IMR-90 (cell line): ENCODE measurements around the gene NSUN7. TPM values are rescaled to one million over a fixed set of nuclear protein-coding genes. Genes with fewer than 3 reads are reported as not detected.

Experiments used
- ATAC-seq: fragments of 200-7000 bp; cut with Tn5 transposase; 2 replicates; pipeline ENCODE4 v1.9.1; 2020; ENCODE audit warnings: low read depth, mild to moderate bottlenecking, moderate library complexity
- BruUV-seq: library from RNA; stranded (reverse); fragments of 400-500 nt; replicated peaks from 2 replicates; lab custom pipeline; 2021; lab: Mats Ljungman, UMichigan
- CTCF ChIA-PET: fragments of 300-600 bp; formaldehyde crosslinking; extraction: SDS; loops from one replicate; lab custom pipeline; 2021; ENCODE audit warnings: antibody characterized with exemption; lab: Yijun Ruan, JAX
- POLR2A ChIA-PET: fragments of 300-600 bp; sonication (Branson Sonifier 250); formaldehyde crosslinking; loops from one replicate; lab custom pipeline; 2022; ENCODE audit warnings: antibody characterized with exemption; ENCODE audit not compliant: unreplicated experiment; lab: Charles Lee
- DNase-seq: peaks from one replicate; pipeline ENCODE4 v3.0.0; 2013
- H2AFZ ChIP-seq: replicated peaks from 2 replicates; pipeline ENCODE3; 2013; ENCODE audit warnings: low read length, mild to moderate bottlenecking; ENCODE audit not compliant: poor library complexity
- H2AK5ac ChIP-seq: 2 replicates; pipeline ENCODE4 v1.6.1; 2013; ENCODE audit warnings: low read depth, low read length, inconsistent platforms
- H2AK9ac ChIP-seq: replicated peaks from 2 replicates; pipeline ENCODE3; 2013; ENCODE audit warnings: mild to moderate bottlenecking, low read depth, low read length, moderate library complexity; ENCODE audit not compliant: poor library complexity
- H2BK120ac ChIP-seq: 2 replicates; pipeline ENCODE4 v1.6.1; 2013; ENCODE audit warnings: low read depth, low read length, inconsistent platforms
- H2BK15ac ChIP-seq: 3 replicates; pipeline ENCODE4 v1.6.1; 2013; ENCODE audit warnings: low read depth, low read length, inconsistent platforms
- H2BK20ac ChIP-seq: 2 replicates; pipeline ENCODE4 v1.6.1; 2013; ENCODE audit warnings: low read depth, mild to moderate bottlenecking, inconsistent platforms, low read length, moderate library complexity
- H2BK5ac ChIP-seq: 2 replicates; pipeline ENCODE4 v1.6.1; 2013; ENCODE audit warnings: mild to moderate bottlenecking, low read depth, low read length, inconsistent platforms; ENCODE audit not compliant: poor library complexity, severe bottlenecking
- H3K14ac ChIP-seq: replicated peaks from 2 replicates; pipeline ENCODE4 v1.6.1; 2013; ENCODE audit warnings: low read depth, low read length, inconsistent platforms
- H3K18ac ChIP-seq: 2 replicates; pipeline ENCODE4 v1.6.1; 2013; ENCODE audit warnings: low read depth, low read length, control low read depth
- H3K23ac ChIP-seq: 2 replicates; pipeline ENCODE4 v1.6.1; 2013; ENCODE audit warnings: low read depth, low read length, inconsistent platforms
- H3K27ac ChIP-seq: 2 replicates; pipeline ENCODE4 v1.5.1; 2013; ENCODE audit warnings: mild to moderate bottlenecking, control low read depth, low read length; ENCODE audit not compliant: insufficient read depth
- H3K27me3 ChIP-seq: 2 replicates; pipeline ENCODE4 v1.6.1; 2013; ENCODE audit warnings: low read length; ENCODE audit not compliant: control insufficient read depth, insufficient read depth
- H3K36me3 ChIP-seq: 2 replicates; pipeline ENCODE4 v1.6.1; 2013; ENCODE audit warnings: low read length, mixed read lengths; ENCODE audit not compliant: control insufficient read depth, insufficient read depth
- H3K4ac ChIP-seq: 2 replicates; pipeline ENCODE4 v1.6.1; 2013; ENCODE audit warnings: low read depth, low read length, inconsistent platforms
- H3K4me1 ChIP-seq: 2 replicates; pipeline ENCODE4 v1.6.1; 2013; ENCODE audit warnings: low read length, mixed read lengths; ENCODE audit not compliant: control insufficient read depth, insufficient read depth
- H3K4me2 ChIP-seq: 2 replicates; pipeline ENCODE4 v1.6.1; 2013; ENCODE audit warnings: low read depth, mild to moderate bottlenecking, control low read depth, low read length, moderate library complexity
- H3K4me3 ChIP-seq: 2 replicates; pipeline ENCODE4 v1.5.1; 2013; ENCODE audit warnings: low read depth, mild to moderate bottlenecking, control low read depth, low read length, moderate library complexity; ENCODE audit not compliant: insufficient read depth
- H3K56ac ChIP-seq: 2 replicates; pipeline ENCODE4 v1.6.1; 2013; ENCODE audit warnings: low read length, inconsistent platforms; ENCODE audit not compliant: insufficient read depth; ENCODE audit errors: extremely low read depth
- H3K79me1 ChIP-seq, 2 experiments: 2 replicates each; pipeline ENCODE4 v1.6.1; 2013; ENCODE audit warnings: low read length in 2 of 2, inconsistent platforms in 1 of 2, low read depth in 1 of 2
- H3K9ac ChIP-seq: 2 replicates; pipeline ENCODE4 v1.6.1; 2013; ENCODE audit warnings: low read depth, low read length, control low read depth
- H3K9me1 ChIP-seq: 2 replicates; pipeline ENCODE4 v1.6.1; 2013; ENCODE audit warnings: low read length, inconsistent platforms; ENCODE audit not compliant: insufficient read depth
- H3K9me3 ChIP-seq: 2 replicates; pipeline ENCODE4 v1.6.1; 2013; ENCODE audit warnings: low read length; ENCODE audit not compliant: control insufficient read depth, insufficient read depth
- H4K20me1 ChIP-seq: 2 replicates; pipeline ENCODE4 v1.6.1; 2013; ENCODE audit warnings: low read length, inconsistent platforms; ENCODE audit not compliant: insufficient read depth
- H4K5ac ChIP-seq: 2 replicates; pipeline ENCODE4 v1.6.1; 2013; ENCODE audit warnings: mild to moderate bottlenecking, low read depth, low read length, control low read depth
- H4K8ac ChIP-seq, 2 experiments: 2 replicates each; pipeline ENCODE4 v1.6.1; 2013; ENCODE audit warnings: low read depth in 2 of 2, low read length in 2 of 2, control low read depth in 1 of 2, inconsistent platforms in 1 of 2
- H4K91ac ChIP-seq: 2 replicates; pipeline ENCODE4 v1.6.1; 2013; ENCODE audit warnings: low read depth, low read length, inconsistent platforms; ENCODE audit not compliant: insufficient read depth
- BHLHE40 ChIP-seq: fragments of 150-350 bp; IDR thresholded peaks from 2 replicates; pipeline ENCODE4 v1.6.1; 2016; ENCODE audit warnings: mild to moderate bottlenecking, low read depth, low read length
- CEBPB ChIP-seq: IDR thresholded peaks from 2 replicates; pipeline ENCODE4 v1.6.1; 2012; ENCODE audit warnings: low read depth, low read length, improper control_type of control experiment
- CHD1 ChIP-seq: IDR thresholded peaks from 2 replicates; pipeline ENCODE4 v1.6.1; 2012; ENCODE audit warnings: low read depth, low read length, improper control_type of control experiment
- CTCF ChIP-seq: conservative IDR thresholded peaks from 2 replicates; pipeline ENCODE4 v1.5.1; 2012; ENCODE audit warnings: mild to moderate bottlenecking, low read depth, low read length, improper control_type of control experiment
- FOS ChIP-seq: fragments of 150-350 bp; IDR thresholded peaks from 2 replicates; pipeline ENCODE4 v1.6.1; 2016; ENCODE audit warnings: low read depth, low read length
- MAFK ChIP-seq: IDR thresholded peaks from 2 replicates; pipeline ENCODE4 v1.6.1; 2012; ENCODE audit warnings: low read depth, low read length, improper control_type of control experiment
- MAZ ChIP-seq: IDR thresholded peaks from 2 replicates; pipeline ENCODE4 v1.6.1; 2012; ENCODE audit warnings: low read depth, mild to moderate bottlenecking, low read length, improper control_type of control experiment, moderate library complexity, borderline replicate concordance
- MXI1 ChIP-seq: IDR thresholded peaks from 2 replicates; pipeline ENCODE4 v1.6.1; 2012; ENCODE audit warnings: low read depth, mild to moderate bottlenecking, low read length, moderate library complexity, borderline replicate concordance
- POLR2A ChIP-seq: IDR thresholded peaks from 2 replicates; pipeline ENCODE4 v1.6.1; 2012; ENCODE audit warnings: mild to moderate bottlenecking, low read depth, low read length
- RAD21 ChIP-seq: IDR thresholded peaks from 2 replicates; pipeline ENCODE4 v1.6.1; 2012; ENCODE audit warnings: low read length, improper control_type of control experiment
- RCOR1 ChIP-seq: IDR thresholded peaks from 2 replicates; pipeline ENCODE4 v1.6.1; 2012; ENCODE audit warnings: mild to moderate bottlenecking, low read length, improper control_type of control experiment; ENCODE audit not compliant: insufficient replicate concordance
- RFX5 ChIP-seq: IDR thresholded peaks from 2 replicates; pipeline ENCODE4 v1.8.0; 2012; ENCODE audit warnings: low read depth, mild to moderate bottlenecking, low read length, moderate library complexity
- SMC3 ChIP-seq: fragments of 150-350 bp; IDR thresholded peaks from 2 replicates; pipeline ENCODE4 v1.6.1; 2016; ENCODE audit warnings: low read depth, mild to moderate bottlenecking, antibody characterized with exemption, low read length, moderate library complexity
- dilution Hi-C: fragments of 300-500 bp; cut with HindIII; formaldehyde crosslinking; loops from one replicate; pipeline ENCODE4 v1.14.3; 2018; ENCODE audit warnings: low sequenced_read_pairs; ENCODE audit not compliant: unreplicated experiment
- in situ Hi-C: fragments of 300-500 bp; cut with MboI; formaldehyde crosslinking; loops from 3 replicates; pipeline ENCODE4 v1.14.3; 2019; ENCODE audit warnings: low sequenced_read_pairs, inconsistent platforms, mixed read lengths
- intact Hi-C: fragments of 100-400 bp; cut with micrococcal nuclease; formaldehyde crosslinking; loops from 2 replicates; pipeline ENCODE4 v1.10.0; 2022
- polyA plus RNA-seq, 3 experiments: library from polyadenylated mRNA; depleted of rRNA; stranded (reverse); fragments of >200 nt; gene quantifications; 2 replicates each; pipeline ENCODE4 v1.2.3, GENCODE V29; 2012; ENCODE audit warnings: low replicate concordance in 1 of 3
- total RNA-seq: library from RNA; depleted of rRNA; stranded (reverse); fragments of >200 nt; gene quantifications from 2 replicates; pipeline ENCODE4 v1.2.3, GENCODE V29; 2012
- TF ChIP-seq, protein P1 (sequence below): fragments of 150-350 bp; IDR thresholded peaks from 2 replicates; pipeline ENCODE4 v1.6.1; 2016; ENCODE audit warnings: low read depth, mild to moderate bottlenecking, low read length, moderate library complexity, borderline replicate concordance
- TF ChIP-seq, protein P2 (sequence below): fragments of 150-350 bp; IDR thresholded peaks from 2 replicates; pipeline ENCODE4 v1.6.1; 2017; ENCODE audit warnings: mild to moderate bottlenecking, antibody characterized with exemption, low read length, low read depth

Gene NSUN7
- total and polyA plus RNA-seq, 2 of the 4 experiments (the other 2 are of a cell fraction): not detected

DNA sequence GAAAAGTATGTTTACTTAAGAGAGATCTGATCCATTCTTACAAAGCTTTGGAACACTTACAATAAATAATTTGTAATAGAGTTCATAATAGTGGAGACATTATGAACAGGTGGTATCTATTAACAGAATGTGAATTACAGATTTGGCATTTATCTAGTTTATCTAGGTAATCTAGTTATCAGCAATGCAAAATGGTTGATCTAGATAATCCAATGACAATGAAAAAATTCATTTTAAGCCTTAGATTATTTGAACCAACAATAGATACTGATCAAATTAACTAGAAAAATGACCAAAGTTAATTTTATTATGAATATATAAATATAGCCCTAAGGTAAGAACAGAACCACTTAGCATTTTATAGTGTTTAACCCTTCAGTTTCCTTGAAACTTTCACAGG, 10.4 kb upstream of the NSUN7 start:
- DNase-seq: no peak
- dilution Hi-C loops: no loop called here
- Histone ChIP-seq H3K23ac (no peak overlapping the region), H3K36me3 (no peaks in the 10 kb centered on the region), H2BK15ac (no peak overlapping the region), H4K5ac (no peak overlapping the region), H4K91ac (no peak overlapping the region), H3K27ac (no peak overlapping the region), H3K9me1 (no peaks in the 10 kb centered on the region), H3K4me2 (no peak overlapping the region), H2BK120ac (no peak overlapping the region), H2BK5ac (no peak overlapping the region), H3K79me1 (no peaks in the 10 kb centered on the region), H4K8ac (no peak overlapping the region), H3K4me1 (no peaks in the 10 kb centered on the region), H2AFZ (no peak overlapping the region), H3K18ac (no peak overlapping the region), H3K14ac (no peak overlapping the region), H3K9me3 (no peaks in the 10 kb centered on the region), H2AK9ac (no peak overlapping the region), H3K27me3 (peaks cover 6% of the 10 kb centered on the region), H3K56ac (no peak overlapping the region), H3K4ac (no peak overlapping the region), H2AK5ac (no peak overlapping the region), H3K4me3 (no peak overlapping the region), H3K9ac (no peak overlapping the region), H2BK20ac (no peak overlapping the region), H4K20me1 (no peaks in the 10 kb centered on the region)
- POLR2A ChIA-PET: no interaction called here
- CTCF ChIA-PET: interaction anchor here (1.0 kb wide), 1 partner anchor 14 kb away, joined by 3 read pairs; no protein-coding TSS in a partner anchor
- TF ChIP-seq MAZ (no peak), FOS (no peak), RAD21 (no peak), CHD1 (no peak), CTCF (no peak), SMC3 (no peak), RFX5 (no peak), MXI1 (no peak), BHLHE40 (no peak), RCOR1 (no peak), CEBPB (no peak), POLR2A (no peak), MAFK (no peak)
- TF ChIP-seq, protein P1, sequence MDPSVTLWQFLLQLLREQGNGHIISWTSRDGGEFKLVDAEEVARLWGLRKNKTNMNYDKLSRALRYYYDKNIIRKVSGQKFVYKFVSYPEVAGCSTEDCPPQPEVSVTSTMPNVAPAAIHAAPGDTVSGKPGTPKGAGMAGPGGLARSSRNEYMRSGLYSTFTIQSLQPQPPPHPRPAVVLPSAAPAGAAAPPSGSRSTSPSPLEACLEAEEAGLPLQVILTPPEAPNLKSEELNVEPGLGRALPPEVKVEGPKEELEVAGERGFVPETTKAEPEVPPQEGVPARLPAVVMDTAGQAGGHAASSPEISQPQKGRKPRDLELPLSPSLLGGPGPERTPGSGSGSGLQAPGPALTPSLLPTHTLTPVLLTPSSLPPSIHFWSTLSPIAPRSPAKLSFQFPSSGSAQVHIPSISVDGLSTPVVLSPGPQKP: no peak
- TF ChIP-seq, protein P2, sequence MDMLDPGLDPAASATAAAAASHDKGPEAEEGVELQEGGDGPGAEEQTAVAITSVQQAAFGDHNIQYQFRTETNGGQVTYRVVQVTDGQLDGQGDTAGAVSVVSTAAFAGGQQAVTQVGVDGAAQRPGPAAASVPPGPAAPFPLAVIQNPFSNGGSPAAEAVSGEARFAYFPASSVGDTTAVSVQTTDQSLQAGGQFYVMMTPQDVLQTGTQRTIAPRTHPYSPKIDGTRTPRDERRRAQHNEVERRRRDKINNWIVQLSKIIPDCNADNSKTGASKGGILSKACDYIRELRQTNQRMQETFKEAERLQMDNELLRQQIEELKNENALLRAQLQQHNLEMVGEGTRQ: no peak
- in situ Hi-C loops: loop anchor here (5.0 to 25.0 kb wide), 2 partner anchors 168 to 498 kb away; no protein-coding TSS in a partner anchor
- BruUV-seq: no TSS peak
- intact Hi-C loops: loop anchor here (5.0 to 10.0 kb wide), 2 partner anchors 515 to 923 kb away; partner anchors contain the start of gene UCHL1
- ATAC-seq: no peak
